Measurements from ENCODE around the gene MICALL2.

- TF ChIP-seq CTCF (IDR thresholded peaks at IDR 0.05) (no peak), EP300 (IDR thresholded peaks at IDR 0.05; ENCODE audit: low read depth) (no peak), POLR2A (IDR thresholded peaks at IDR 0.05) (no peak), POLR2AphosphoS5 (IDR thresholded peaks at IDR 0.05) (no peak)
These were observed 12.6 kb downstream of the MICALL2 start for GRCh38 chr7:1446620-1447032.
